Liver (tissue), 9 donors: ENCODE measurements around the gene RPH3AL. TPM values are rescaled to one million over a fixed set of nuclear protein-coding genes. Genes with fewer than 3 reads are reported as not detected.

Source experiments
- DNase-seq: peaks from one replicate; pipeline ENCODE4 v3.0.0-alpha.2; 2017; ENCODE audit warnings: low spot score
- H3K27ac ChIP-seq, 2 donors: one replicate each; pipeline ENCODE4 v1.7.0; 2013; ENCODE audit warnings: inconsistent platforms in 2 of 2, low read length in 2 of 2, control low read depth in 1 of 2, low read depth in 1 of 2, mild to moderate bottlenecking in 1 of 2
- H3K27me3 ChIP-seq, 4 donors: one replicate each; pipeline versions ENCODE4 v1.6.1 to v1.7.0; 2013; ENCODE audit warnings: low read length in 3 of 4, inconsistent platforms in 1 of 4, mild to moderate bottlenecking in 1 of 4, moderate library complexity in 1 of 4; ENCODE audit not compliant: control insufficient read depth in 4 of 4, insufficient read depth in 4 of 4
- H3K36me3 ChIP-seq, 4 donors: one replicate each; pipeline versions ENCODE4 v1.6.1 to v1.7.0; 2013; ENCODE audit warnings: low read length in 3 of 4, mild to moderate bottlenecking in 3 of 4, low read depth in 1 of 4, moderate library complexity in 1 of 4; ENCODE audit not compliant: control insufficient read depth in 4 of 4, insufficient read depth in 3 of 4
- H3K4me1 ChIP-seq, 4 donors: one replicate each; pipeline versions ENCODE4 v1.6.1 to v1.7.0; 2013; ENCODE audit warnings: low read length in 3 of 4, mild to moderate bottlenecking in 3 of 4, moderate library complexity in 1 of 4; ENCODE audit not compliant: control insufficient read depth in 4 of 4, insufficient read depth in 4 of 4
- H3K4me3 ChIP-seq, 3 donors: one replicate each; pipeline versions ENCODE4 v1.6.1 to v1.7.0; 2013; ENCODE audit warnings: low read length in 3 of 3, control low read depth in 1 of 3, low read depth in 1 of 3, mild to moderate bottlenecking in 1 of 3
- H3K9ac ChIP-seq, 2 donors: one replicate each; pipeline ENCODE4 v1.7.0; 2013; ENCODE audit warnings: low read length in 2 of 2, mild to moderate bottlenecking in 2 of 2, moderate library complexity in 2 of 2, control low read depth in 1 of 2, low read depth in 1 of 2
- H3K9me3 ChIP-seq, 4 donors: one replicate each; pipeline versions ENCODE4 v1.6.1 to v1.7.0; 2013; ENCODE audit warnings: low read length in 3 of 4; ENCODE audit not compliant: control insufficient read depth in 4 of 4
- EGR1 ChIP-seq, 2 donors: IDR thresholded peaks; 2 replicates each; pipeline ENCODE4 v1.6.1; 2016 to 2018; ENCODE audit warnings: antibody characterized with exemption in 2 of 2, low read depth in 2 of 2
- FOXA1 ChIP-seq: IDR thresholded peaks from 2 replicates; pipeline ENCODE4 v1.6.1; 2016; ENCODE audit warnings: antibody characterized with exemption
- FOXA2 ChIP-seq: IDR thresholded peaks from 2 replicates; pipeline ENCODE4 v1.6.1; 2016; ENCODE audit warnings: antibody characterized with exemption
- GABPA ChIP-seq, 2 donors: IDR thresholded peaks in 1 of 2; conservative IDR thresholded peaks in 1 of 2; 2 replicates each; pipeline ENCODE4 v1.6.1; 2016; ENCODE audit warnings: antibody characterized with exemption in 2 of 2, mild to moderate bottlenecking in 1 of 2, moderate library complexity in 1 of 2
- HNF4A ChIP-seq, 2 donors: conservative IDR thresholded peaks; 2 replicates each; pipeline ENCODE4 v1.6.1; 2016; ENCODE audit warnings: antibody characterized with exemption in 2 of 2, mild to moderate bottlenecking in 2 of 2
- HNF4G ChIP-seq: IDR thresholded peaks from 2 replicates; pipeline ENCODE4 v1.6.1; 2016; ENCODE audit warnings: antibody characterized with exemption
- JUND ChIP-seq, 2 donors: IDR thresholded peaks; 2 replicates each; pipeline ENCODE4 v1.6.1; 2016; ENCODE audit warnings: antibody characterized with exemption in 2 of 2
- NR2F2 ChIP-seq: IDR thresholded peaks from 2 replicates; pipeline ENCODE4 v1.6.1; 2016; ENCODE audit warnings: antibody characterized with exemption
- RAD21 ChIP-seq, 2 donors: IDR thresholded peaks; 2 replicates each; pipeline ENCODE4 v1.6.1; 2016; ENCODE audit warnings: antibody characterized with exemption in 2 of 2, mild to moderate bottlenecking in 2 of 2
- RXRA ChIP-seq, 2 donors: IDR thresholded peaks; 2 replicates each; pipeline ENCODE4 v1.6.1; 2017 to 2018; ENCODE audit warnings: antibody characterized with exemption in 2 of 2, mild to moderate bottlenecking in 1 of 2
- SP1 ChIP-seq: IDR thresholded peaks from 2 replicates; pipeline ENCODE4 v1.6.1; 2018; ENCODE audit warnings: antibody characterized with exemption, mild to moderate bottlenecking
- TAF1 ChIP-seq: conservative IDR thresholded peaks from 2 replicates; pipeline ENCODE4 v1.6.1; 2016; ENCODE audit warnings: antibody characterized with exemption, mild to moderate bottlenecking
- WGBS: extraction: QIAGEN DNeasy Blood & Tissue Kit; methylation state at CpG from one replicate; pipeline ENCODE4 v1.1.7; 2013; 5-methylcytosine and 5-hydroxymethylcytosine counted together
- polyA plus RNA-seq, 2 donors: library from polyadenylated mRNA; stranded (reverse) in 1 of 2; unstranded in 1 of 2; fragments of 200-250 nt in 1 of 2; fragments of >200 nt in 1 of 2; fragmentation: Nextera tagmentation in 1 of 2; extraction: Ambion mirVana in 1 of 2; gene quantifications; one replicate each; pipeline versions ENCODE4 v1.2.1 to v1.2.3, GENCODE V29; 2013 to 2015
- total RNA-seq, 2 donors: library from RNA; depleted of rRNA; stranded (reverse); fragments of >200 nt; gene quantifications; one replicate each; pipeline ENCODE4 v1.2.3, GENCODE V29; 2014
- TF ChIP-seq, protein P1 (sequence below): IDR thresholded peaks from 2 replicates; pipeline ENCODE4 v1.6.1; 2016; ENCODE audit warnings: antibody characterized with exemption, mild to moderate bottlenecking
- TF ChIP-seq, protein P2 (sequence below): IDR thresholded peaks from 2 replicates; pipeline ENCODE4 v1.6.1; 2016; ENCODE audit warnings: antibody characterized with exemption
- TF ChIP-seq, protein P3 (sequence below): IDR thresholded peaks from 2 replicates; pipeline ENCODE4 v1.6.1; 2016; ENCODE audit warnings: antibody characterized with exemption
- TF ChIP-seq, protein P4 (sequence below): IDR thresholded peaks from 2 replicates; pipeline ENCODE4 v1.6.1; 2016; ENCODE audit warnings: antibody characterized with exemption
- TF ChIP-seq, protein P5 (sequence below): fragments of 150-350 bp; IDR thresholded peaks from 2 replicates; pipeline ENCODE4 v1.5.1; 2017; ENCODE audit warnings: improper control_type of control experiment, low read depth, low read length; ENCODE audit not compliant: missing input control
- donor health status: healthy.
- donor health status: healthy.
- donor health status: healthy.
- donor health status: healthy.
- donor health status: healthy.

Gene RPH3AL
- total and polyA plus RNA-seq, 4 donors: 8.5 to 52.5 (median 13.9) TPM

DNA sequence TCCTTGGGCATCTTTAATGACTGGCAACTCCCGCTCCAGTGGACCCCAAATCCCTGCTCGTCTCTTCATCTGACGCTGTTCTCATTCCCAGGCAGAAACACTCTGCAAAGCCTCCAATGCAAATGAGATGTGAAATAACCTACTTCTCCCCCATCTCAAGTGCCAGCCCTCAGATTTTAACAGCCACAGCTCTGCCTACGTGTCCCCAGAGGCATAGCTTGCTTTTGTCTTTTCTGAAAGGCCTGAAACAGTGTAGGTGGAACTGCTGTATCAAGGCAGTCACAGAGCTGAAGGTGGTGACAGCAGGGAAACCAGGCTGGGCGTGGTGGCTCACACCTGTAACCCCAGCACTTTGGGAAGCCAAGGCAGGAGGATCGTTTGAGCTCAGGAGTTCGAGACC lies 14.7 kb downstream of the RPH3AL start:
- WGBS: 92% methylated on average over 7 of the region's 7 CpGs
- TF ChIP-seq, protein P1, sequence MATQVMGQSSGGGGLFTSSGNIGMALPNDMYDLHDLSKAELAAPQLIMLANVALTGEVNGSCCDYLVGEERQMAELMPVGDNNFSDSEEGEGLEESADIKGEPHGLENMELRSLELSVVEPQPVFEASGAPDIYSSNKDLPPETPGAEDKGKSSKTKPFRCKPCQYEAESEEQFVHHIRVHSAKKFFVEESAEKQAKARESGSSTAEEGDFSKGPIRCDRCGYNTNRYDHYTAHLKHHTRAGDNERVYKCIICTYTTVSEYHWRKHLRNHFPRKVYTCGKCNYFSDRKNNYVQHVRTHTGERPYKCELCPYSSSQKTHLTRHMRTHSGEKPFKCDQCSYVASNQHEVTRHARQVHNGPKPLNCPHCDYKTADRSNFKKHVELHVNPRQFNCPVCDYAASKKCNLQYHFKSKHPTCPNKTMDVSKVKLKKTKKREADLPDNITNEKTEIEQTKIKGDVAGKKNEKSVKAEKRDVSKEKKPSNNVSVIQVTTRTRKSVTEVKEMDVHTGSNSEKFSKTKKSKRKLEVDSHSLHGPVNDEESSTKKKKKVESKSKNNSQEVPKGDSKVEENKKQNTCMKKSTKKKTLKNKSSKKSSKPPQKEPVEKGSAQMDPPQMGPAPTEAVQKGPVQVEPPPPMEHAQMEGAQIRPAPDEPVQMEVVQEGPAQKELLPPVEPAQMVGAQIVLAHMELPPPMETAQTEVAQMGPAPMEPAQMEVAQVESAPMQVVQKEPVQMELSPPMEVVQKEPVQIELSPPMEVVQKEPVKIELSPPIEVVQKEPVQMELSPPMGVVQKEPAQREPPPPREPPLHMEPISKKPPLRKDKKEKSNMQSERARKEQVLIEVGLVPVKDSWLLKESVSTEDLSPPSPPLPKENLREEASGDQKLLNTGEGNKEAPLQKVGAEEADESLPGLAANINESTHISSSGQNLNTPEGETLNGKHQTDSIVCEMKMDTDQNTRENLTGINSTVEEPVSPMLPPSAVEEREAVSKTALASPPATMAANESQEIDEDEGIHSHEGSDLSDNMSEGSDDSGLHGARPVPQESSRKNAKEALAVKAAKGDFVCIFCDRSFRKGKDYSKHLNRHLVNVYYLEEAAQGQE: no peak
- TF ChIP-seq HNF4G: no peak
- TF ChIP-seq NR2F2: no peak
- no peak for TF ChIP-seq HNF4A (conservative IDR thresholded peaks at IDR 0.05)
- TF ChIP-seq, protein P2, sequence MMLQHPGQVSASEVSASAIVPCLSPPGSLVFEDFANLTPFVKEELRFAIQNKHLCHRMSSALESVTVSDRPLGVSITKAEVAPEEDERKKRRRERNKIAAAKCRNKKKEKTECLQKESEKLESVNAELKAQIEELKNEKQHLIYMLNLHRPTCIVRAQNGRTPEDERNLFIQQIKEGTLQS: no peak
- TF ChIP-seq GABPA (IDR thresholded peaks at IDR 0.05 in 1 of 2, conservative IDR thresholded peaks at IDR 0.05 in 1 of 2): no peak
- TF ChIP-seq SP1: no peak
- TF ChIP-seq TAF1: no peak
- no peak for TF ChIP-seq JUND (IDR thresholded peaks at IDR 0.05)
- TF ChIP-seq FOXA2: no peak
- TF ChIP-seq, protein P3, sequence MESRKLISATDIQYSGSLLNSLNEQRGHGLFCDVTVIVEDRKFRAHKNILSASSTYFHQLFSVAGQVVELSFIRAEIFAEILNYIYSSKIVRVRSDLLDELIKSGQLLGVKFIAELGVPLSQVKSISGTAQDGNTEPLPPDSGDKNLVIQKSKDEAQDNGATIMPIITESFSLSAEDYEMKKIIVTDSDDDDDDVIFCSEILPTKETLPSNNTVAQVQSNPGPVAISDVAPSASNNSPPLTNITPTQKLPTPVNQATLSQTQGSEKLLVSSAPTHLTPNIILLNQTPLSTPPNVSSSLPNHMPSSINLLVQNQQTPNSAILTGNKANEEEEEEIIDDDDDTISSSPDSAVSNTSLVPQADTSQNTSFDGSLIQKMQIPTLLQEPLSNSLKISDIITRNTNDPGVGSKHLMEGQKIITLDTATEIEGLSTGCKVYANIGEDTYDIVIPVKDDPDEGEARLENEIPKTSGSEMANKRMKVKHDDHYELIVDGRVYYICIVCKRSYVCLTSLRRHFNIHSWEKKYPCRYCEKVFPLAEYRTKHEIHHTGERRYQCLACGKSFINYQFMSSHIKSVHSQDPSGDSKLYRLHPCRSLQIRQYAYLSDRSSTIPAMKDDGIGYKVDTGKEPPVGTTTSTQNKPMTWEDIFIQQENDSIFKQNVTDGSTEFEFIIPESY: no peak
- no peak for TF ChIP-seq RXRA (IDR thresholded peaks at IDR 0.05)
- TF ChIP-seq, protein P4, sequence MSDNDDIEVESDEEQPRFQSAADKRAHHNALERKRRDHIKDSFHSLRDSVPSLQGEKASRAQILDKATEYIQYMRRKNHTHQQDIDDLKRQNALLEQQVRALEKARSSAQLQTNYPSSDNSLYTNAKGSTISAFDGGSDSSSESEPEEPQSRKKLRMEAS: no peak
- no peak for TF ChIP-seq RAD21 (IDR thresholded peaks at IDR 0.05)
- TF ChIP-seq FOXA1: no peak
- Histone ChIP-seq H3K36me3 (no peaks in the 10 kb centered on the region), H3K27me3 (no peaks in the 10 kb centered on the region), H3K27ac (no peak overlapping the region), H3K4me1 (peaks cover 21 to 34% (median 26%) of the 10 kb centered on the region in 4 donors), H3K9ac (no peak overlapping the region), H3K9me3 (no peaks in the 10 kb centered on the region), H3K4me3 (no peak overlapping the region)
- no peak for DNase-seq

DNA sequence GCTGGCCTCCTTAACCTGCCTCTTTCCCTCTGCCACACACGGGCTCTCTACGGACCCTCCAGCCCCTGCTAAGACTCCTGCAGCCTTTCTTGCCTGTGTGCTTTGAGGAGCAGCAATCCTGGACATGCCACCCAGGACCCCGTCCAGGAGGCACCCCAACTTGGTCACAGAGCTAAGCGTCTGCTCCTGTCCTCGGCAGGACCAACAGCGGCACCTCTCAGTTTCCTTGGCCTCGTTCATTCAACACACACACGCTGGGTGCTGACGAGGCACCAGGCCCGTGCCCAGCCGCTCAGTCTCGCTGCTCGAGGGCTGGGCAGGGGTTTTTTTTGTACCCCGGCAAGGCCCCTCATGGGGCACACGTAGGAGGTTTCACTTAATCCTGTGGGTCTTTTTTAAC lies 15.2 kb downstream of the RPH3AL start:
- Histone ChIP-seq H3K9me3 (no peaks in the 10 kb centered on the region), H3K9ac (no peak overlapping the region), H3K36me3 (peaks cover 0 to 3% (median 0%) of the 10 kb centered on the region in 4 donors), H3K4me3 (no peak overlapping the region), H3K27ac (no peak overlapping the region), H3K4me1 (peaks cover 21 to 34% (median 26%) of the 10 kb centered on the region in 4 donors), H3K27me3 (no peaks in the 10 kb centered on the region)
- WGBS: 92% methylated on average over 15 of the region's 15 CpGs
- no peak for DNase-seq
- TF ChIP-seq EGR1 (IDR thresholded peaks at IDR 0.05; ENCODE audit: low read depth in 2 of 2) (no peak), SP1 (no peak), HNF4G (no peak), JUND (IDR thresholded peaks at IDR 0.05) (no peak), RAD21 (IDR thresholded peaks at IDR 0.05) (no peak)
- TF ChIP-seq, protein P5, sequence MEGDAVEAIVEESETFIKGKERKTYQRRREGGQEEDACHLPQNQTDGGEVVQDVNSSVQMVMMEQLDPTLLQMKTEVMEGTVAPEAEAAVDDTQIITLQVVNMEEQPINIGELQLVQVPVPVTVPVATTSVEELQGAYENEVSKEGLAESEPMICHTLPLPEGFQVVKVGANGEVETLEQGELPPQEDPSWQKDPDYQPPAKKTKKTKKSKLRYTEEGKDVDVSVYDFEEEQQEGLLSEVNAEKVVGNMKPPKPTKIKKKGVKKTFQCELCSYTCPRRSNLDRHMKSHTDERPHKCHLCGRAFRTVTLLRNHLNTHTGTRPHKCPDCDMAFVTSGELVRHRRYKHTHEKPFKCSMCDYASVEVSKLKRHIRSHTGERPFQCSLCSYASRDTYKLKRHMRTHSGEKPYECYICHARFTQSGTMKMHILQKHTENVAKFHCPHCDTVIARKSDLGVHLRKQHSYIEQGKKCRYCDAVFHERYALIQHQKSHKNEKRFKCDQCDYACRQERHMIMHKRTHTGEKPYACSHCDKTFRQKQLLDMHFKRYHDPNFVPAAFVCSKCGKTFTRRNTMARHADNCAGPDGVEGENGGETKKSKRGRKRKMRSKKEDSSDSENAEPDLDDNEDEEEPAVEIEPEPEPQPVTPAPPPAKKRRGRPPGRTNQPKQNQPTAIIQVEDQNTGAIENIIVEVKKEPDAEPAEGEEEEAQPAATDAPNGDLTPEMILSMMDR: no peak
